Measurements from ENCODE around the gene STK33. TPM values are rescaled to one million over a fixed set of nuclear protein-coding genes. Genes with fewer than 3 reads are reported as not detected.

The STK33 gene
- total RNA-seq, 4 donors from 2014 or later: 1.9 to 18.9 (median 3.1) TPM

DNA sequence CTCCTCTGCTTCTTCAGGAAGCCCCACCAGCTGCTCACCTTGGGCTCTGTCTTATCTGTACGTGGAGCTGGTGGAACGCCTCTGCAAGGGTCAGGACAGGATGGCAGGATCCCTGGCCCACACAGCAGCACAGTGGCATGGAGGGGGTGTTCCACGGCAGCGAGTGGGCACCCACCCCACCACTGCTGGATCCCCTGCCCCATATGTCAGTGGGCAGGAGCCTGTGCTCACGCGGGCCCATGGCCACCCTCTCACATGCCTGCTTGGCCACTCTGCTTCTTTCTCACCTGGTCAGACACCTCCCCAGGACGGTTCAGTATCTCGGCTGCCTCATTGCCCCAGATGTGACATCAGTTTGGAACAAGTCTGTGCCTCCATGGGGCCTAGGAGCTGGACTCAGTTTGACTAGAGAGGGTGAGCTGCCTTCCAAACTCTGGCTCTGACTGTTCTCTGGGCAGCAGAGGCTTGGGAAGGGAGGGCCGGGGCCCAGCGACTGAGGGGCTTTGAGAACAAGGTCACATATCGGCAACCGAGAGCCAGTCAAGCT is 232.3 kb downstream of the STK33 start:
- H3K4me1 ChIP-seq: peaks cover 0 to 9% (median 0%) of the 10 kb centered on the region in 4 donors
- no peak overlapping the region for H3K27ac ChIP-seq
- H3K36me3 ChIP-seq: no peaks in the 10 kb centered on the region
- no peak overlapping the region for H3K4me3 ChIP-seq
- DNase-seq: peak in 1 of 3 donors; percentile 42
- H3K9me3 ChIP-seq: no peaks in the 10 kb centered on the region
- TF ChIP-seq, protein P1, sequence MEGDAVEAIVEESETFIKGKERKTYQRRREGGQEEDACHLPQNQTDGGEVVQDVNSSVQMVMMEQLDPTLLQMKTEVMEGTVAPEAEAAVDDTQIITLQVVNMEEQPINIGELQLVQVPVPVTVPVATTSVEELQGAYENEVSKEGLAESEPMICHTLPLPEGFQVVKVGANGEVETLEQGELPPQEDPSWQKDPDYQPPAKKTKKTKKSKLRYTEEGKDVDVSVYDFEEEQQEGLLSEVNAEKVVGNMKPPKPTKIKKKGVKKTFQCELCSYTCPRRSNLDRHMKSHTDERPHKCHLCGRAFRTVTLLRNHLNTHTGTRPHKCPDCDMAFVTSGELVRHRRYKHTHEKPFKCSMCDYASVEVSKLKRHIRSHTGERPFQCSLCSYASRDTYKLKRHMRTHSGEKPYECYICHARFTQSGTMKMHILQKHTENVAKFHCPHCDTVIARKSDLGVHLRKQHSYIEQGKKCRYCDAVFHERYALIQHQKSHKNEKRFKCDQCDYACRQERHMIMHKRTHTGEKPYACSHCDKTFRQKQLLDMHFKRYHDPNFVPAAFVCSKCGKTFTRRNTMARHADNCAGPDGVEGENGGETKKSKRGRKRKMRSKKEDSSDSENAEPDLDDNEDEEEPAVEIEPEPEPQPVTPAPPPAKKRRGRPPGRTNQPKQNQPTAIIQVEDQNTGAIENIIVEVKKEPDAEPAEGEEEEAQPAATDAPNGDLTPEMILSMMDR (IDR thresholded peaks at IDR 0.05): no peak
- no peak for TF ChIP-seq POLR2A (IDR thresholded peaks at IDR 0.05)
- H3K27me3 ChIP-seq: no peaks in the 10 kb centered on the region

DNA sequence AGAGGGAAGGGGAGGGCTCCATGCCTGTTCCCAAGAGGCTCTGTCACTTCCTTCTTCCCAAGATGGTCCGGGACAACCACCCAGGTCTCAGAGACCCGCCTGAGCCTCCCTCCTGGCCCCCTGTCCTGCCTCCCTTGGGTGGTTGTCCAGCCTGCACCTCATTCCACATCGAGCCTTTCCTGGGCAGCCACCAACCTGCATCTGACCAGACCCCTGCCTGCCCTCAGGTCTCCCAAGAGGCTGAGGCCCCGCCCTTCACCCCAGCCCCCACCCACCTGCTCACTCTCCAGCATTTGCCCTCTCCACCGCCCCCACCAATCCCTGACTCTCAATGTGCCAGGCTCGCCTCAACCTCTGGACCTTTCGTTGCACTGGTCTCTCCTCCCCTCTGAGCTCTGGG is 232.8 kb downstream of the STK33 start:
- H3K27me3 ChIP-seq: no peaks in the 10 kb centered on the region
- DNase-seq: peak in 1 of 3 donors; percentile 27
- peaks cover 0 to 11% (median 0%) of the 10 kb centered on the region in 4 donors for H3K4me1 ChIP-seq
- H3K27ac ChIP-seq: no peak overlapping the region
- TF ChIP-seq, protein P1 (IDR thresholded peaks at IDR 0.05): no peak
- TF ChIP-seq POLR2A (IDR thresholded peaks at IDR 0.05): no peak
- H3K36me3 ChIP-seq: no peaks in the 10 kb centered on the region
- H3K4me3 ChIP-seq: no peak overlapping the region
- no peaks in the 10 kb centered on the region for H3K9me3 ChIP-seq

DNA sequence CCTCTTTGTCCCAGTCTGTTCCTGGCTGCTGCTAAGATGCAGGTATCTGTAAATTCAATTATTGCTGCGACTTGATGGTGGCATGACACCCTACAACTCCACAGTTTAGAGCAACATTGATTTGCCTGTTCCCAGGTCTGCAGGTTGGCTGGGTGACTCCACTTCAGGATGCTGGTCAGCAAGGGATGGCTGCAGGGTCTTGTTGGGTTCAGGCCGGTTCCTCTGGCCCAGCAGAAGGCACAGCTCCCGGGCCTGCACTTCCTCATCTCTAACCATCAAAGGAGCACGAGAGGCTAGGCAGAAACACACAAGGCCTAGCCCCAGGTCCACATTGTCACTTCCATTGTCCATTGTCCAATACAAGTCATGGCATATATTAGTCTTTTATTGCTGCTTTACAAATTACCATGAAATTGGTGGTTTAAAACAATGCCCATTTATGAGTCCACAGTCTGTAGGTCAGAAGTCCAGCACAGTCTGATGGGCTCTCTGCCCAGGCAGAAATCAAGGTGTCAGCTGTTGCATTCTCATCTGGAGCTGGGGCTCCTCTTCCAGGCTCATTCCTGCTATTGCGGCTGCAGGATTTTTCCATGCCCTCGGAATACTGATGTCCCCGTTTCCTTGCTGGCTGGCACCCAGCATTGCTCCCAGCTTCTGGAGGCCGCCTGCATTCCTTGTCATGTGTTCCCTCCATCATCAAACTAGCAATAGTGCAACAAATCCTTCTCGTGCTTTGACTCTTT is 233.8 kb downstream of the STK33 start:
- Histone ChIP-seq H3K4me1 (peaks cover 0 to 11% (median 0%) of the 10 kb centered on the region in 4 donors), H3K27ac (no peak overlapping the region), H3K36me3 (no peaks in the 10 kb centered on the region), H3K27me3 (no peaks in the 10 kb centered on the region), H3K4me3 (no peak overlapping the region), H3K9me3 (no peaks in the 10 kb centered on the region)
- DNase-seq: peak in 2 of 3 donors; percentile 63 to 68
- TF ChIP-seq POLR2A (IDR thresholded peaks at IDR 0.05): no peak
- TF ChIP-seq, protein P1 (IDR thresholded peaks at IDR 0.05): peak in 3 of 6 experiments; percentile 61 to 73 (median 62)

DNA sequence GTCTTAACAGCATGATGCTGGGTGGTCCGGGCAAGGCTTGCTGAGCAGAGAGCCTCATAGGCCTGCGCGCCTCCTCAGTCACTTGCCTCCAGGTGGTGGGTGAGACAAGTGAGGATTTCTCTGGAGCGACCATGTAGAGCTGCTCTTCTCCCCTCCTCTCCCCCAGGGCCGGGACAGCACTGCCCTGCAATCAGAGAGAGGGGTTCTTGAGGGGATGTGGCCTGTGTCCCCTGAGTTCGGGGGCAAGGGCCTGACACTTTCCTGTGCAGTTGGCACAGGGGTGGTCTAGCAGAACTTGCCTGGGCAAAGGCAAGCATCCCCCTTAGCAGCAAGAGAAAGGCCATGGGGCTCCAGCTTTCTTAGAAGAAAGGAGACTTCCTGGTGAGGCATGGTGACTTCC is 234.5 kb downstream of the STK33 start:
- DNase-seq: peak in 2 of 3 donors; percentile 22 to 36

DNA sequence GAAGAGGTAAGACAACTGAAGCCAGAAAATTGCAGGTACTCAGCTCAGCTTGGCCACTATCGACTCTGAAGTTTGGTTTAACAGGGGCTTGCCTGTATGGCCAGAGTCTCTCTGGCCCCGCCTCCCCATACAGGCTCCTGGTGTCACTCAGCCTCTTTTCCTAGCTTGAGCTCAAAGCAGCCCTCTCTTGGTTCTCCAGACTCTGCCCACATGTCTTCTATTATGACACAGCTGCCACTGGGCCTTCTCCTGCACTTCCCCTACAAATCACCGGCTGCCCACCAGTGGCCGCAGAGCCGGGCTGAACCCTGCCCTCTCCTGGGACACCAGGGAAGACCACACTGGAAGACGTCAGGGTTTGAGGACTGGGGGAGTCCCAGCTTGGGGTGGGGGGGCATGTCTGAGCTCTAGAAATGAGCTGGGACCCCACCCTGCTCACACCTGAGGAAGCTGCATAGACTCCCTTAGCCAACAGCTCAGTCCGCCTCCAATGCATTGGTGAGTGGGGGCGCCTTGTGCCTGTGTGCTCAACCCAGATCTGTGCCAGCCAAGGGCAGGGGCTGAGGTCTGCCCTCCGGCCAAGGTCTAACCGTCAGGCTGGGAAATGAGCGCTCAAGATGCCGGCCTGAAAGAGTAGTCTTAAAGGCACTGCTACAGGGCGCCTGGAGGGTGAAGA is 236.0 kb downstream of the STK33 start:
- H3K4me3 ChIP-seq: no peak overlapping the region
- no peaks in the 10 kb centered on the region for H3K9me3 ChIP-seq
- no peak overlapping the region for H3K27ac ChIP-seq
- H3K27me3 ChIP-seq: no peaks in the 10 kb centered on the region
- H3K36me3 ChIP-seq: no peaks in the 10 kb centered on the region
- DNase-seq: peak in 2 of 3 donors; percentile 28 to 44
- peaks cover 0 to 19% (median 2%) of the 10 kb centered on the region in 4 donors for H3K4me1 ChIP-seq
- TF ChIP-seq, protein P1 (IDR thresholded peaks at IDR 0.05): no peak
- TF ChIP-seq POLR2A (IDR thresholded peaks at IDR 0.05): no peak

More for the DNA sequence above, 234.5 kb downstream of the STK33 start:
- H3K4me3 ChIP-seq: no peak overlapping the region
- H3K36me3 ChIP-seq: no peaks in the 10 kb centered on the region
- no peaks in the 10 kb centered on the region for H3K27me3 ChIP-seq
- peaks cover 0 to 17% (median 2%) of the 10 kb centered on the region in 4 donors for H3K4me1 ChIP-seq
- no peaks in the 10 kb centered on the region for H3K9me3 ChIP-seq
- H3K27ac ChIP-seq: no peak overlapping the region
- TF ChIP-seq POLR2A (IDR thresholded peaks at IDR 0.05): no peak
- TF ChIP-seq, protein P1 (IDR thresholded peaks at IDR 0.05): no peak
